Stimulated activated CD4-positive, alpha-beta T cell treated with anti-CD3 and anti-CD28 coated beads, TNF-alpha, amount 100 ng/mL, for 24 hours (primary cell): Measurements from ENCODE around the gene ECHS1.
"Not testable (repeated sequence)": the region's sequence is repeated elsewhere in the genome, so short reads cannot be mapped to it uniquely, and the experiment has no call there.

Experiments
- DNase-seq, 3 experiments: peaks; one replicate each; pipeline ENCODE4 v3.0.0-alpha.2; 2020; ENCODE audit warnings: low read depth in 3 of 3

ECHS1 gene

DNA sequence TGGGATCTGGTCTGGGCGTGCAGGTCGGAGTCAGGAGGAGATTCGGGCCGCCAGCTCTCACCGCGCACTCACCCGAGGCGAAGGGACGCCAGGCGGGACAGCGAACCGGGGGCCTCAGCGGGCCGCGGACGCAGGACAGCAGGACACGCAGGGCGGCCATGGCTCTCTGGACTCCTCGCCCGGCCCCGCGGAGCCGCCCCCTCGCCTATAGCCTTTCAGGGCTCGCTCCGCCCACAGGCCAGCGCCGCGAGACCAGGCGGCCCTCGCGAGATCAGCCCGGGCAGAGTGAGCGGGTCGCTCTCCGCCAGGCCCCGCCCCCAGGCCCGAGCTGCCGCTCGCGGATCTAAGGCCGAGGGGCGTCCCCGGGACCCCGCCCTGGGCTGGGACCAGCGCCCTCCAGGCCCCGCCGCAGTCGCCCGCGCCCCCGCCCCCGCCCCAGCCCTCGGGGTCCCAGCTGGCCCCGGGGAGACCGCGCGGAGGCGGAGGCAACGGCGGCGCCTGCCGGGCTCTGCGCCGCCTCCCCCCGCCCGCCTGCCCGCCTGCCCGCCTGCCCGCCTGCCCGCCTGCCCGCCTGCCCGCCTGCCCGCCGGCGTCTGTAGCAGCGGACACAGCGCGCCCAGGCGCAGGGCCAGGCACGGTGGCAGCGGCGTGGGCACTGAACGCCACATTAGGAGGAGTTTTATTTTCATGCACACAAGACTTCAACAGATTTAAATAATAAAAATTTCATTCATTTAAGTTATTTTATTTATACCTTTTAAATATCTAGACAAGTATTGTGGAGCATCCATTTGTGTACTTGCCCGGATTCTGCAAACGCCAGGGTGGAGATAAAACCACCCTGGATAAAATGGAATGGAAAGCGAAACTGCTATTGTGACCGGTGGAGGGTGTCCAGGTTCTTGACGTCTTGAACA is at the start of gene ECHS1:
Gene ECHS1 (minus strand): TSS at position 181 of the 917 bp plus-strand sequence. CDS start 21 bp downstream, at position 160.
- DNase-seq = peak; percentile 87 to 95 (median 89)

DNA sequence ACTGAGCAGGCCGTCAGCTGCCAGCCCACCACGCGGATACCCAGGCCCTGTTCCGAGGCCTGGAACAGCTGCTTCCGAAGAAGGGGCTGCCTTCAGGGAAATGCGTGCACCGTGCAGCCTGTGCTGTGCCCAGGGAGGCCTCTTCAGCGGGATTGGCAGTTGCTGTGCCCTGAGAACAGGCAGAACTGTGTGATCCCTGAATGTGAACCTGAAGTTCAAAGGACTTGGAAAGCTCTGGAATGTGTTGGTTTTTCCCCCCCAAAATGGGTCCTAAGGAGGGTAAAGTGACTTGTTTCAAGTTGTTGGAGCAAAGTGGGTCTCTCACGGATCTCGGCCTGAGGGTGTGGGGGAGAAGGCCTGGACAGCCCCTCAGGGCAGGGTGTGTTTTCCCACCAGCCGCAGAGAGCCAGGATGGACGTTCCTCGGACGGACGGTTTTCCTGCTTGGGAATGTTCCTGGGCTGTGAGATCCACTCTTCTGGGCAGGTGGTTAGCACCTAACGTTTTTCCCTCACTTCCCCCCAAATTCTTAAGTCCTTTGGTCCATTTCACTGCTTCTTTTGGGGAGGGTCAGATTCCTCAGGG is 49.2 kb upstream of the ECHS1 start:
- DNase-seq = no peak

DNA sequence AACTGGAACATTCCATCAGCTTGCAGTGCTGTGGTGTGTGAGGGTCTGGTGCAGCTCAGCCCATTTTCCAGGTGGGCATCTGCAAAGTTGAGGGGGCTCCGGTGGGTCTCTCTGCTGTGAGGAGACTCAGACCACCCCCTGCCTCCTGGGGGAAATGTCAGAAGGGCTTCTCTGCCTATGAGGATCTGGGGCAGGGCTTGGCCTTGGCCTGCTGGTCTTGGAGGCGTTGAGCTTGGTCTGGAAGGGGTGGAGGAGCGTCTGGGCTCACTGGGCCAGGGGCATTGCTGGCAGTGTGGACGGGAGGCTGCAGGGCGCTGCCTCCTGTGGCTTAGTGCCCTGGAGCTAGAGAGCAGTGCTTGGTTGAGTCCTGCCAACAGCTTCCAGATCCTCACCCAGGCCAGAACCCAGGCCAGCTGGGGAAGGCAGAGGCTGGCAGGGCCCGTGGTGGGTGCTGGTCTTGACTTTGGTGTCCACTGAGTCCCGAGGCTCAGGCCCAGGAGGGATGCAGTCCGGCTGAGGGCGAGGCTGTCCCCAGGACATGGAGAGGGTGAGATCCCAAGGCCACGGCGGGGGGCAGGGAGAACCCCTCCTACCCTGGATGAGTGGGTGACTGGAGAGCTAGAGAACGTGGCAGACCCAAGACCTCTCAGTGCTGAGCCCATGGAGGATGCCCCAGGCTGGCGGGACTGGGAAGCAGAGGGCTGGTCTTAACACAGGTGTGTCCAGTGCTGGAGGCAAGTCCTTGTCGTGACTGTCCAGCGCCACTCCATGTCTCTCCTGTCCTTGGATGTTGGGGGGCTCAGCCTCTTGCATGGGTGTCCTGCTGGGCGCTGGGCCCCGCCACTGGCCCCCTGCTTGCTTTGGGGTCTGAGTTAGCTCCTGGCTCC is 48.4 kb upstream of the ECHS1 start:
- no peak for DNase-seq

DNA sequence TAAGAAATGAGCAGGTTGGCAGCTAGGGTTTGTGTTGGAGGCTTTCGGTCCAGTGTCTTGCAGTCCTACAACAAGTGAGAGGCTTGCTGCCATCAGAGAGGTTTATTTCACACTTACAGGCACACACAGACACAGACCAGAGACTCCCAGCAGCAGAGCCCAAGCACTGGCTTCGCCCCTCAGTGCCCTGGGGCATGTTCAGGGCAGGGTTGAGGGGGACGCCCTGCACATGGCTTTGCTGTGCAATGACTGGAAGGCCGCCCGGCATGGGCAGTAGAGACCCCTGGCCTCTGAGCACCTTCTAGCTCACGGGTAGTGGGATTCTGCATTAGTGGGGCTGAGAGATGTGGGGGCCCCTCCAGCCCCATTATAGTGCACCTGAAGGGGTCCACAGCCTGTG is 47.4 kb upstream of the ECHS1 start:
- DNase-seq = no peak

DNA sequence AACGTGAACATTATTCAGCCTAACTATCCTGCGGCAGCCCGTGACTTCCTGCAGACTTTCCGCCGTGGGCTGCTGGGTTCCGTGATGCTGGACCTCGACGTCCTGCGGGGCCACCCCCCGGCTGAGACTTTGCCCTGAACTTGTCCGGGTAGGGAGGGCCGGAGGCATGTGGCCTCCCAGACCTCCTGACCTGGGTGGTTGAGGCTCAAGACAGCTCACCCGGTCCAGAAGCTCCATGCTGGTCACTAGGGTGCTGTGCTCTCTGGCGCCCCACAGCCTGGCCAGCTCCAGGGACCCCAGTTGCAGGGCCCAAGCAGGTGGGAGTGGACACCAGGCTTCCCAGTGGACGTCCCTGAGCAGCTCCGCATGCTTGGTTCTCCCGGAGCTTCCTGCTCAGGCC is 46.9 kb upstream of the ECHS1 start:
- DNase-seq = no peak

DNA sequence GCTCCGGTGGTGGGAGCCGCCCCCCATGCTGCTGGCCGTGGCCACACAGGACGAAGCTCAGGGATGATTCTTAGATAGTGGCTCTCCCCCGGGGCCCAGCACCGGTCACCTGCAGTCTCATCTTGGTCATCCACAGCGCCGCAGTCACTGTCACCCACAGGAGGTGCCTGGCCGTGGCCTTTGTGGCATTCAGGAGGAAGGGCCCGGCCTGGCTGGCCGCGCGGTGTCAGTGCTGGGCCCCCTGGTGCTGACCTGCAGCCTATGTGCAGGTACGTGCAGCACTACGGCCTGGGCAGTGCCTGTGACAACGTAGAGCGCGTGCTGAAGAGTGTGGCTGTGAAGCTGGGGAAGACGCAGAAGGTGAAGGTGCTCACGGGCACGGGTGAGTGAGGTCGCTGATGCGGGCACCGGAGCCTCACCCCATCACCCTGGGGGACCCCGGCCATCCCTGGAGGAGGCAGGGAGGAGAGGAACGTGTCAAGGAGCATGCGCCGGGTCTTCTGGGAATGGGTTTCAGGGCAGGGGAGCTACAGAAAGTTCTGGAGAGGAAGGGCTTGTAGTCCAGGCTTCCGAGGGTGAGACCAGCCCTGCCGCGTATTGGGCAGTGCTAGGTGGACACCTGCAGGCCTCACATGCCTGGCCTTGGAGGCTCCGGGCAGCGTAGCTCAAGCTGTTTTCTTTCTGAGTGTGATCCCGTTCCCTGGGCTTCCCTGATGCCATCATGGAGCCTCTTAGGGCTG is 46.2 kb upstream of the ECHS1 start:
- no peak for DNase-seq

DNA sequence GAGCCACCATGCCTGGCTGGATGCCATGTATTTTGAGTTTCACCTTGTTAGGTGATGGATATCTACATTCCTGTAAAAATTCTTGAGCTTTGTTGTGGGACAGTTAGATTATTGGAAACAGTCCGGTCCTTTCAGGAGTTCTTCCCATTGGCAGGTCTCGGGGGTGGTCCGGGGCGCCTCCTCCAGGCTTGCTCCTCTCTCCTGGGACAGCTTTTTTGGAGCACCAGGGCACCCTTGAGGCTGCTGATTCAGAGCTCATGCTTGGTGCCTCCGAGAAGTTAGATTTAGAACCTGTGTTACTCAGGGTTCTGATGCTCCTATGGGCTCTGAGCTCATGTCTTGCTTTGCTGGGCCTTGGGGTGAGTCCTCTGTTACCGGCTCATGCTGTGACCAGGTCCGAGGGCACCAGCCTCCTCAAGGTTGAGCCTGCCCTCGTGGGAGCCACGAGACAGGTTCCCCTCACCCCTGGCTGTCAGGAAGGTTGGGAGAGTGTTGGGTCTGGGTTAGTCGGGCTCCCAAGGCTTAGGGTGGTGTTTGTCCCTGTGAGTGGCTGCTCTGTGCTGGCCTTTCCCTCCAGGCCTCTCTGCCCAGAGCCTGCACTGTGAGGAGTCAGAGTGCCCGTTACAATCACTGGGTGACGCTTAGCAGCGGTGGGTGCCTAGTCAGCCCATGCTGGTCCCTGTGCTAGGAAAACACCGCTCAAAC is 45.3 kb upstream of the ECHS1 start:
- no peak for DNase-seq

DNA sequence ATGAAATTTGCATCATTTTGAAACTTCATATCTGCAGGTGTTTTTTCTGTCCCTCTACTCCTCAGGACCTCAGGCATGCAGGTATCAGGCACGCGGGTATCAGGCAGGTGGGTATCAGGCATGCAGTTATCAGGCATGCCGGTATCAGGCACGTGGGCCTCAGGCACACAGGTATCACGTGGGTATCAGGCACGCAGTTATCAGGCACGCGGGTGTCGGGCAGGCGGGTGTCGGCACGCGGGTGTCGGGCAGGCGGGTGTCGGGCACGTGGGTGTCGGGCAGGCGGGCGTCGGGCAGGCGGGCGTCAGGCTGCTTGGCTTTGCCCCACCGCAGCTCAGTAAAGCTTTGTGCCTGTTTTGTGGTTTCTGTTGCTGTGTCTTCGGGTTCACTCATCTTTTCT is 42.6 kb upstream of the ECHS1 start:
- no peak for DNase-seq

DNA sequence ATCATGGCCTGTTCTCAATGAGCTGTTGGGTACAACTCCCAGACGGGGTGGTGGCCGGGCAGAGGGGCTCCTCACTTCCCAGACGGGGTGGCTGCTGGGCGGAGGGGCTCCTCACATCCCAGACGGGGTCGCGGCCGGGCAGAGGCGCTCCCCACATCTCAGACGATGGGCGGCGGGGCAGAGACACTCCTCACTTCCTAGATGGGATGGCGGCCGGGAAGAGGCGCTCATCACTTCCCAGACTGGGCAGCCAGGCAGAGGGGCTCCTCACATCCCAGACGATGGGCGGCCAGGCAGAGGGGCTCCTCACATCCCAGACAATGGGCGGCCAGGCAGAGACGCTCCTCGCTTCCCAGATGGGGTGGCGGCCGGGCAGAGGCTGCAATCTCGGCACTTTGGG is 41.2 kb upstream of the ECHS1 start:
- not testable (repeated sequence) for DNase-seq

DNA sequence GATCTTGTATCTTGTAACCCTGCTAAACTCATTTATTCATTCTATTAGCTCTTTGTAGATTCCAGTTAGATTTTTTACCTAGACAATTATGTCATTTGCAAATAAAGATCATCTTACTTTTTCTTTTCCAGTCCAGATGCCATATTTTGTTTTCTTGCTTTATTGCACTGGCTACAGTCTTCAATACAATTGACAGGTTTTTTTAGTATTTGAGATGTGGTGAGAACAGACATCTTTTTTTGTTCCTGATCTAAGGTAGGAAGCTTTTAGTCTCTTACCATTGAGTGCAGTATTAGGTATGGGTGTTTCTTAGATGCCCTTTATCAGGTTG is 39.2 kb upstream of the ECHS1 start:
- no peak for DNase-seq

DNA sequence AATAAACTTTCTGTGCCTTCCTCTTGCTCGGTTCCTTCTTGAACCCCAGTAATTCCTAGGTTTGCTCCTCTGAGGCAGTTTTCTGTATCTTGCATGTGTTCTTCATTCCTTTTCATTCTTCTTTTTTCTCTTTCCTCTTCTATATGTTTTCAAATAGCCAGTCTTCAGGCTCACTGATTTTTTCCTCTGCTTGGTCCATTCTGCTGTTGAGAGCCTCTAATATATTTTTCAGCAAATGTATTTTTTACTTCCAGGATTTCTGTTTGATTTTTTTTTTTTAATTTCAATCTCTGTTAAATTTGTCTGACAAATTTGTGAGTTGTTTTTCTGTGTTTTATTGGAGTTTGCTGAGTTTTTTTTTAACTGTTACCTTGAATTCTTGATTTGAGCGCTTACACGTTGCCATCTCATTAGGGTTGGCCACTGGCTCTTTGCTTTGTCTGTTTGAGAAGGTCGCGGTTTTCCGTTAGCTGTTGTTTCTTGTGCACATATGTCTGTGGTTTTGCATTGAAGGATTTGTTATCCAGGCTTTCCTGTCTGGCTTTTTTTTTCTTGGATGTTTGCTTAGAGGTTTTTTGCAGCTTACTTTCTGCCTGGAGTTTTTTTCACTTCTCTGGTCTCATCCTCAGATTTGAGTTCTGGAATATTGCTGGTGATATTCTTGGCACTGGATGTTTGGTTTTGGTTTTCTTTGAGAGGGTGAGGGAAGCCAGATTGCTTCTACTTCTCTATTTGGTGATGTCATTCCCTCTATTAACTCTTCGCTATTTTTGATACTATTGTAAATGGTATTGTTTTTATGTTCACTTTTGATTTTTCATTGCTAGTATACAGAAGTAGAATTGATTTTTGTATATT is 38.6 kb upstream of the ECHS1 start:
- DNase-seq = no peak

DNA sequence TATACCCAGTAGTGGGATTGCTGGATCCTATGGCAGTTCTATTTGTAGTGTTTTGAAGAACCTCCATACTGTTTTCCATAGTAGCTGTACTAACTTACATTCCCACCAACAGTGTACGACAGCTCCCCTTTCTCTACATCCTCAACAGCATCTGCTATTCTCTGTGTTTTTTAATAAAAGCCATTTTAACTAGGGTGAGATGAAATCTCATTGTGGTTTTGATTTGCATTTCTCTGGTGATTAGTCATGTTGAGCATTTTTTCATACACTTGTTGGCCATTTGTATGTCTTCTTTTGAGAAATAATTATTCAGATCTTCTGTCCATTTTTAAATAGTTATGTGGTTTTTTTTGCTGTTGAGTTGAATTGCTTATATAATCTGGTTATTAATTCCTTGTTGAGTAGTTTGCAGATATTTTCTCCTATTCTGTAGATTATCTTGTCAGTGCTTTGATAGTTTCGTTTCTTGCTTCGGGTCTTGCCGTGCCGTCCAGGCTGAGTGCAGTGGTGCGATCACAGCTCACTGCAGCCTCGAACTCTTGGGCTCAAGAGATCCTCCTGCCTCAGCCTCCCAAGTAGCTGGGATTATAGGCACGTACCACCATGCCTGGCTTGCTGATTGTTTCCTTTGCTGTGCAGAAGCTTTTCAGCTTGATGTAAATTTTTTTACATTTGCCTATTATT is 32.8 kb upstream of the ECHS1 start:
- DNase-seq = no peak

DNA sequence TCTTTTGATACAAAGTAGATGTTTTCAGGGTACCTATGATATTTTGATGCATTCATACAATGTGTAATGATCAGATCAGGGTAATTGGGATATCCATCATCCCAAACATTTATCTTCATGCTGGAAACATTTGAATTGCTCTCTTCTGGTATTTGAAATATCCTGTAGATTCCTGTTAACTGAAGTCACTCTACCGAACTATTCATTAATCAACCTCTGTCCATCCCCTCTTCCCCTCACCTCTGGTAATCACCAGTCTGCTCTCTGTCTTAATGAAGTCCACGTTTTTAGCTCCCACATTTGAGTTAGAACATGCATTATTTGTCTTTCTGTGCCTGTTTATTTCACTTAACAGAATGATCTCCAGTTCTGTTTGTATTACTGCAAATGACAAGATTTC is 32.1 kb upstream of the ECHS1 start:
- no peak for DNase-seq

DNA sequence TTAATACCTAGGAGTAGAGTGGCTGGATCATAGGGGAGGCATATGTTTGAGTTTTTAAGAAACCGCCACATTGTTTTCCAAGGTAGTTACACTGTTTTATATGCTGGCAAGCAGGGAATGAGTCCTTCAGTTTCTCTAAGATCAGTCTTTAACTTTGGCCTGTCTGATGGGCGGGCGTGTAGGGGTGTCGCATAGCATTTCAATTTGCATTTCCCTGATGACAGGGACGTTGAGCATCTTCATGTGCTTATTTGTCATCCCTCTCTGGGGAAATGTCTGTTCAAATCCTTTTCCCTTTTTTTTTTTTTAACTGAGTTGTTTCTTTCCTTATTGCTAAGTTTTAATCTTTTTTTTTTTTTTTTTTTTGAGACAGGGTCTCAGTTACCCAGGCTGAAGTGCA is 30.6 kb upstream of the ECHS1 start:
- no peak for DNase-seq

DNA sequence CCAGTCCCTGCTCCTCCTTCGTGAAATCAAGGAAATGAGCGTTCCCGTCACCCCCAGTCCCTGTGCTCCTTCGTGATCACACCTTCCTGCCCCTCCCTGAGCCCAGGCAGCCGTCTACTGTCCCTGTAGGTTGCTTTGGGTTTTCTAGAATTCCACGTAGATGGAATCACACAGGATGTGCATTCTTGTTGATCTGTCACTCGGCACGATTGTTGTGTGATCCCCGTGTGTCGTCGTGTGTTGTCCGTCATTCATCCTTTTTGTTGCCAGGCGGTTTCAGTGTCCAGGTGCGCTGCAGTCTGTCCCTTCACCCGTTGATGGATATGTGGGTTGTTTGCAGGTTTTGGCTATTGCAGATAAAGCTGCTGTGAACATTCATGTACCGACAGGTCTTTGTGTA is 30.2 kb upstream of the ECHS1 start:
- DNase-seq = no peak

DNA sequence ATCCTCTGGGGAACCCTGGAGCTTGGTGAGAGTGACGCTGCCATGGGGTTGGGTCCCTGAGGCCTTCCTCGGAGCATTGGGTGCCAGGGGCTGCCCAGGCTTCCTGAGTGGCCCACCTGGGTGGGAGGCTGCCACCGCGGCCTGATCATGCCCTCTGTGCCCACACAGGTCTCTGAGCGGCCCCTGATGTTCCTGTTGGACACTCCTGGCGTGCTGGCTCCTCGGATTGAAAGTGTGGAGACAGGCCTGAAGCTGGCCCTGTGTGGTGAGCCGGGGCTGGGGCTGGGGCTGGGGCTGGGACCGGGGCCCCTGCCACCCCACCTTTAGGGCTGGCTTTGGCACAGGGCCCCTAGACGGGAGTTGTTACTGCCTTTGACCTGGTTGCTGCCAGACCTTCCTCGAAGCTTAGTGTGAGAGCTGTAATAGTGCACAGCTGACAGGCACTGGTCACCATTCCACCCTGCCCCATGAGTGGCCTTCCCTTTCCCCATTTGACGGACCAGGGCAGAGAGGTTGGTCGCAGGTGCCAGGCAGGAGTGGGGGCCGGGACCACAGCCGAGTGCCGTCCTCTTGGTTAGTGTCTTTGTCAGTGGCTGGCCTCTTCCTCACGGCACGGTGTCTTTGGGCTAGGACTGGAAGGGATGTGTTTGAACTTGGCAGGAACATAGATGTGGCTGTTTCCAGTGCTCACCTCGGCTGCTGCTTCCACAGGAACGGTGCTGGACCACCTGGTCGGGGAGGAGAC is 29.0 kb upstream of the ECHS1 start:
- DNase-seq = no peak

DNA sequence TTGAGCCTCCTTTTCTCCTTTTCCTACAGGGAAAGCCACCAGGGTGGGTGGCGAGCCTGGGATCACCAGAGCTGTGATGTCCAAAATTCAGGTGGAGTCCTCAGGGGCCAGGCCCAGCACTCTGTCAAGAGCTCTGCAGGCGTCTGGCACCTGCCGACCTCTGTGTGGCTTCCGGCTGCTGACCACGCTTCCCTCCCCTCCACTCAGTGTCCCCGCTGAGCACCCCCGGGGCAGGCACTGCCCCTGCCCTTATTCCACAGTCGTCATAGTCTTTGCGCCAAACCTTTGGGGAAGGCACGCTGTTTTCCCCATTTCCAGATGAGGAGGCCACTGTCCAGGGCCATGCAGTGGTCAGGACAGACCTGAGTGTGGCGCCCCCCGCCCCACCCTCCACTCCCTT is 28.3 kb upstream of the ECHS1 start:
- no peak for DNase-seq

DNA sequence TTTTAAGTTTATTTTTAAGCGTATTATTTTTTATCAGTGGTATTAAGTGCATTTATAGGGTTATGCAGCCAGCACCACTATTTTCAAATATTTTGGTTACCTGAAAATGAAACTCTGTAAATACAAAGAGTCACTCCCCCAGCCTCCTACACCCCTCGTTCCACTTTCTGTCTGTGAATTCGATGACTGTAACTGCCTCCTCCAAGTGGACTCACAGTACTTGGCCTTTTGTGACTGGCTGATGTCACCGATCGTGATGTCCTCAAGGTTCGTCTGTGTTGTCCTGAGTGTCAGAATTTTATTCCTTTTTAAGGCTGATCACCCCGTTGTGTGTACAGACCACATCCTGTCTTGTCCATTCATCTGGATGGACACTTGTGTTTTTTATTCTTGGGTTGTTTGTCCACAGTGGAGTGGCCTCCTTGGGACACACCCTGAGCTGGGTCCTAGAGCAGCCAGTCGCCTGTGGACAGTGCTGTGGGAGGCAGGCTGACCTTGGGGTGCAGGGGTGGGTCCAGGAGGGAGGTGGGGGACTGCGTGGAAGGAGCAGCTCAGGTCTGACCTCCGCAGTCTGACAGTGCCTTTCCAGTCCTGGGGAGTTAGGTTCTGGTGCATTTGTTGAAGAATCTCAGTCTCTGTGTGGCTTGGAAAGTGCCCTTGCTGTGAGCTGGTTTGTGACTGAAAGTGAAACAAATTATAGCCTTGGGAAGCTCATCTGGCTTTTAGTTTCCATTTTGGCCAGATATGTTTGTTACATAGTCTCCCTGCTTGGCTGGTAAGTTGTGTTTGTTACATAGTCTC is 27.7 kb upstream of the ECHS1 start:
- DNase-seq = no peak
